ENCODE results near the gene SYMPK.

The SYMPK gene

GRCh38 chr19:45793178-45793564, 69.8 kb downstream of the SYMPK start (continued):
- TF ChIP-seq ZNF112 (tag by site-specific recombination; IDR thresholded peaks at IDR 0.05) (no peak), ZNF843 (tag by site-specific recombination; IDR thresholded peaks at IDR 0.05) (0 out of 2 replicates have a peak, but pooled peaks have one; percentile 14), ZNF433 (tag by site-specific recombination; IDR thresholded peaks at IDR 0.05; ENCODE audit: low read depth) (no peak), ZFP69B (tag by site-specific recombination; IDR thresholded peaks at IDR 0.05) (0 out of 2 replicates have a peak, but pooled peaks have one; percentile 16), ZNF114 (tag by site-specific recombination; IDR thresholded peaks at IDR 0.05) (no peak), ZNF600 (tag by site-specific recombination; IDR thresholded peaks at IDR 0.05) (no peak), ZSCAN23 (tag by site-specific recombination; IDR thresholded peaks at IDR 0.05) (no peak), ZNF544 (tag by site-specific recombination; IDR thresholded peaks at IDR 0.05) (no peak), KLF9 (tag by site-specific recombination; IDR thresholded peaks at IDR 0.05; ENCODE audit: low read depth) (no peak), ZBTB10 (tag by site-specific recombination; IDR thresholded peaks at IDR 0.05) (0 out of 2 replicates have a peak, but pooled peaks have one; percentile 33), KLF1 (tag by site-specific recombination; IDR thresholded peaks at IDR 0.05) (no peak), SP3 (tag by site-specific recombination; IDR thresholded peaks at IDR 0.05) (no peak), ZNF521 (tag by site-specific recombination; IDR thresholded peaks at IDR 0.05) (no peak), OSR2 (tag by site-specific recombination; IDR thresholded peaks at IDR 0.05) (no peak)
- TF ChIP-seq, protein P1, sequence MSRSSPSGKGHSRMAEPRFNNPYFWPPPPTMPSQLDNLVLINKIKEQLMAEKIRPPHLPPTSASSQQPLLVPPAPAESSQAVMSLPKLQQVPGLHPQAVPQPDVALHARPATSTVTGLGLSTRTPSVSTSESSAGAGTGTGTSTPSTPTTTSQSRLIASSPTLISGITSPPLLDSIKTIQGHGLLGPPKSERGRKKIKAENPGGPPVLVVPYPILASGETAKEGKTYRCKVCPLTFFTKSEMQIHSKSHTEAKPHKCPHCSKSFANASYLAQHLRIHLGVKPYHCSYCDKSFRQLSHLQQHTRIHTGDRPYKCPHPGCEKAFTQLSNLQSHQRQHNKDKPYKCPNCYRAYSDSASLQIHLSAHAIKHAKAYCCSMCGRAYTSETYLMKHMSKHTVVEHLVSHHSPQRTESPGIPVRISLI (tag by site-specific recombination; IDR thresholded peaks at IDR 0.05) = no peak
- TF ChIP-seq, protein P2, sequence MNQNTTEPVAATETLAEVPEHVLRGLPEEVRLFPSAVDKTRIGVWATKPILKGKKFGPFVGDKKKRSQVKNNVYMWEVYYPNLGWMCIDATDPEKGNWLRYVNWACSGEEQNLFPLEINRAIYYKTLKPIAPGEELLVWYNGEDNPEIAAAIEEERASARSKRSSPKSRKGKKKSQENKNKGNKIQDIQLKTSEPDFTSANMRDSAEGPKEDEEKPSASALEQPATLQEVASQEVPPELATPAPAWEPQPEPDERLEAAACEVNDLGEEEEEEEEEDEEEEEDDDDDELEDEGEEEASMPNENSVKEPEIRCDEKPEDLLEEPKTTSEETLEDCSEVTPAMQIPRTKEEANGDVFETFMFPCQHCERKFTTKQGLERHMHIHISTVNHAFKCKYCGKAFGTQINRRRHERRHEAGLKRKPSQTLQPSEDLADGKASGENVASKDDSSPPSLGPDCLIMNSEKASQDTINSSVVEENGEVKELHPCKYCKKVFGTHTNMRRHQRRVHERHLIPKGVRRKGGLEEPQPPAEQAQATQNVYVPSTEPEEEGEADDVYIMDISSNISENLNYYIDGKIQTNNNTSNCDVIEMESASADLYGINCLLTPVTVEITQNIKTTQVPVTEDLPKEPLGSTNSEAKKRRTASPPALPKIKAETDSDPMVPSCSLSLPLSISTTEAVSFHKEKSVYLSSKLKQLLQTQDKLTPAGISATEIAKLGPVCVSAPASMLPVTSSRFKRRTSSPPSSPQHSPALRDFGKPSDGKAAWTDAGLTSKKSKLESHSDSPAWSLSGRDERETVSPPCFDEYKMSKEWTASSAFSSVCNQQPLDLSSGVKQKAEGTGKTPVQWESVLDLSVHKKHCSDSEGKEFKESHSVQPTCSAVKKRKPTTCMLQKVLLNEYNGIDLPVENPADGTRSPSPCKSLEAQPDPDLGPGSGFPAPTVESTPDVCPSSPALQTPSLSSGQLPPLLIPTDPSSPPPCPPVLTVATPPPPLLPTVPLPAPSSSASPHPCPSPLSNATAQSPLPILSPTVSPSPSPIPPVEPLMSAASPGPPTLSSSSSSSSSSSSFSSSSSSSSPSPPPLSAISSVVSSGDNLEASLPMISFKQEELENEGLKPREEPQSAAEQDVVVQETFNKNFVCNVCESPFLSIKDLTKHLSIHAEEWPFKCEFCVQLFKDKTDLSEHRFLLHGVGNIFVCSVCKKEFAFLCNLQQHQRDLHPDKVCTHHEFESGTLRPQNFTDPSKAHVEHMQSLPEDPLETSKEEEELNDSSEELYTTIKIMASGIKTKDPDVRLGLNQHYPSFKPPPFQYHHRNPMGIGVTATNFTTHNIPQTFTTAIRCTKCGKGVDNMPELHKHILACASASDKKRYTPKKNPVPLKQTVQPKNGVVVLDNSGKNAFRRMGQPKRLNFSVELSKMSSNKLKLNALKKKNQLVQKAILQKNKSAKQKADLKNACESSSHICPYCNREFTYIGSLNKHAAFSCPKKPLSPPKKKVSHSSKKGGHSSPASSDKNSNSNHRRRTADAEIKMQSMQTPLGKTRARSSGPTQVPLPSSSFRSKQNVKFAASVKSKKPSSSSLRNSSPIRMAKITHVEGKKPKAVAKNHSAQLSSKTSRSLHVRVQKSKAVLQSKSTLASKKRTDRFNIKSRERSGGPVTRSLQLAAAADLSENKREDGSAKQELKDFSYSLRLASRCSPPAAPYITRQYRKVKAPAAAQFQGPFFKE (tag by site-specific recombination; IDR thresholded peaks at IDR 0.05; ENCODE audit: borderline replicate concordance) = no peak

DNA sequence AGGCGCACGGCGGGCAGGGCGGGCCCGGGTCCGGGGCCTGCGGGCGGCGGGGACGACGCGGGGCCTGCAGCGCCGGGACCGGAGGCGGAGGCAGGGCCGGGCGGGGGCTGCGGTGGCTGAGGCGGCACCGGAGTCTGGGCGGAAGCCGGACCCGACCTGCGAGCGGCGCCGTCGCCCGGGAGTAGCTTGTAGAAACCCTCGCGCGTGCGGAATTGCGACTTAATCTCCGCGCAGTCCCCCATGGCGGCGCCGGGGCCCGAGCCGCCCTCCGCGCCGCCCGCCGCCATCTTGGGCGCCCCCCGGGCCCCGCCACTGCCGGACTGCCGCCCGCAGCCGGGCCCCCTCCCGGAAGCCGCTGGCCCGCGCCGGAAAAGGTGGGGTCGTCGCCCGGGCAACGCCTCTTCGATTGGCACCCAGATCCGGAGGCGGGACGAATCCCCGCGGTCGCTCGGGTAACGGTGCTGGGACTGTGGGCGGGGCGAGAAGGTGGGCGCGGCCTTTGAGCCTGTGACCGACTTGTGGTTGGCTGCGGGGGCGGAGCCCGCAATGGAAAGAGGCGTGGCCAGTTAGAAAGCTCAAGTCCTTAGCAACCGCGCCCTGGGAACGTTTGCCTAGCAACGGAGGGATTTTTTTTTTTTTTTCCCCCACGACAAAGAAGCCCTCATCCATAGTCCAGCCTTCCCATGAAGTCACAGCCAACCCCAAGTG, 70.3 kb downstream of the SYMPK start, which contains the start of gene DMWD:
TSS of gene DMWD (minus strand) at position 376 of the 708 bp plus-strand sequence. CDS start at position 287, 89 bp downstream.
- peak within 1 kb of the TSS; percentile 96 for H3K27ac ChIP-seq (ENCODE audit: extremely low read depth, low read depth, low read length)
- no peaks in the 10 kb centered on the region for H3K9me3 ChIP-seq (ENCODE audit: control insufficient read depth, insufficient read depth, low read depth, low read length)
- peaks cover 13% of the 10 kb centered on the region for H3K4me1 ChIP-seq (ENCODE audit: control insufficient read depth, insufficient read depth, low read length)
- ChIA-PET POLR2A (interaction anchor here (0.6 to 2.2 kb wide), 14 partner anchors 10 to 338 kb away, joined by 3 to 40 read pairs (median 4); partner anchors contain the start of genes DMPK, QPCTL, RSPH6A and SIX5), CTCF (interaction anchor here (0.6 to 2.3 kb wide), 7 partner anchors 9 to 98 kb away, joined by 3 to 18 read pairs (median 3); partner anchors contain the start of genes DMPK and SIX5)
- H3K4me3 ChIP-seq (ENCODE audit: low read depth, low read length) = peak within 1 kb of the TSS; percentile 86
- H3K36me3 ChIP-seq (ENCODE audit: control insufficient read depth in 2 of 2, insufficient read depth in 1 of 2, low read length in 2 of 2) = peaks cover 26 to 29% of the 10 kb centered on the region in 2 experiments
- TF ChIP-seq AEBP2 (tag by site-specific recombination; IDR thresholded peaks at IDR 0.05; ENCODE audit: borderline replicate concordance) (no peak), ZNF223 (tag by site-specific recombination; IDR thresholded peaks at IDR 0.05) (no peak), KLF1 (tag by site-specific recombination; IDR thresholded peaks at IDR 0.05) (0 out of 2 replicates have a peak, but pooled peaks have one; percentile 16), ZNF175 (tag by site-specific recombination; IDR thresholded peaks at IDR 0.05) (no peak), ZBTB7A (tag by site-specific recombination; IDR thresholded peaks at IDR 0.05; ENCODE audit: low read depth) (no peak)
- TF ChIP-seq, protein P3, sequence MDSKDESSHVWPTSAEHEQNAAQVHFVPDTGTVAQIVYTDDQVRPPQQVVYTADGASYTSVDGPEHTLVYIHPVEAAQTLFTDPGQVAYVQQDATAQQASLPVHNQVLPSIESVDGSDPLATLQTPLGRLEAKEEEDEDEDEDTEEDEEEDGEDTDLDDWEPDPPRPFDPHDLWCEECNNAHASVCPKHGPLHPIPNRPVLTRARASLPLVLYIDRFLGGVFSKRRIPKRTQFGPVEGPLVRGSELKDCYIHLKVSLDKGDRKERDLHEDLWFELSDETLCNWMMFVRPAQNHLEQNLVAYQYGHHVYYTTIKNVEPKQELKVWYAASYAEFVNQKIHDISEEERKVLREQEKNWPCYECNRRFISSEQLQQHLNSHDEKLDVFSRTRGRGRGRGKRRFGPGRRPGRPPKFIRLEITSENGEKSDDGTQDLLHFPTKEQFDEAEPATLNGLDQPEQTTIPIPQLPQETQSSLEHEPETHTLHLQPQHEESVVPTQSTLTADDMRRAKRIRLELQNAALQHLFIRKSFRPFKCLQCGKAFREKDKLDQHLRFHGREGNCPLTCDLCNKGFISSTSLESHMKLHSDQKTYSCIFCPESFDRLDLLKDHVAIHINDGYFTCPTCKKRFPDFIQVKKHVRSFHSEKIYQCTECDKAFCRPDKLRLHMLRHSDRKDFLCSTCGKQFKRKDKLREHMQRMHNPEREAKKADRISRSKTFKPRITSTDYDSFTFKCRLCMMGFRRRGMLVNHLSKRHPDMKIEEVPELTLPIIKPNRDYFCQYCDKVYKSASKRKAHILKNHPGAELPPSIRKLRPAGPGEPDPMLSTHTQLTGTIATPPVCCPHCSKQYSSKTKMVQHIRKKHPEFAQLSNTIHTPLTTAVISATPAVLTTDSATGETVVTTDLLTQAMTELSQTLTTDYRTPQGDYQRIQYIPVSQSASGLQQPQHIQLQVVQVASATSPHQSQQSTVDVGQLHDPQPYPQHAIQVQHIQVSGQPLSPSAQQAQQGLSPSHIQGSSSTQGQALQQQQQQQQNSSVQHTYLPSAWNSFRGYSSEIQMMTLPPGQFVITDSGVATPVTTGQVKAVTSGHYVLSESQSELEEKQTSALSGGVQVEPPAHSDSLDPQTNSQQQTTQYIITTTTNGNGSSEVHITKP (tag by site-specific recombination; IDR thresholded peaks at IDR 0.05) = no peak

Measured in HEK293 (cell line).